A172 (cell line): ENCODE results near the gene RASD1. TPM values are rescaled to one million over a fixed set of nuclear protein-coding genes. Genes with fewer than 3 reads are reported as not detected.

Source experiments
- DNase-seq: peaks from one replicate; pipeline ENCODE4 v3.0.0-alpha.2; 2015; ENCODE audit warnings: low spot score
- total RNA-seq: library from RNA; depleted of rRNA; stranded (reverse); fragments of >200 nt; shearing (Covaris generic); gene quantifications from 2 replicates; pipeline ENCODE4 v1.2.3, GENCODE V29; 2014; rRNA removed

RASD1 gene, protein sequence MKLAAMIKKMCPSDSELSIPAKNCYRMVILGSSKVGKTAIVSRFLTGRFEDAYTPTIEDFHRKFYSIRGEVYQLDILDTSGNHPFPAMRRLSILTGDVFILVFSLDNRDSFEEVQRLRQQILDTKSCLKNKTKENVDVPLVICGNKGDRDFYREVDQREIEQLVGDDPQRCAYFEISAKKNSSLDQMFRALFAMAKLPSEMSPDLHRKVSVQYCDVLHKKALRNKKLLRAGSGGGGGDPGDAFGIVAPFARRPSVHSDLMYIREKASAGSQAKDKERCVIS
- total RNA-seq: not detected in 2 replicates

DNA sequence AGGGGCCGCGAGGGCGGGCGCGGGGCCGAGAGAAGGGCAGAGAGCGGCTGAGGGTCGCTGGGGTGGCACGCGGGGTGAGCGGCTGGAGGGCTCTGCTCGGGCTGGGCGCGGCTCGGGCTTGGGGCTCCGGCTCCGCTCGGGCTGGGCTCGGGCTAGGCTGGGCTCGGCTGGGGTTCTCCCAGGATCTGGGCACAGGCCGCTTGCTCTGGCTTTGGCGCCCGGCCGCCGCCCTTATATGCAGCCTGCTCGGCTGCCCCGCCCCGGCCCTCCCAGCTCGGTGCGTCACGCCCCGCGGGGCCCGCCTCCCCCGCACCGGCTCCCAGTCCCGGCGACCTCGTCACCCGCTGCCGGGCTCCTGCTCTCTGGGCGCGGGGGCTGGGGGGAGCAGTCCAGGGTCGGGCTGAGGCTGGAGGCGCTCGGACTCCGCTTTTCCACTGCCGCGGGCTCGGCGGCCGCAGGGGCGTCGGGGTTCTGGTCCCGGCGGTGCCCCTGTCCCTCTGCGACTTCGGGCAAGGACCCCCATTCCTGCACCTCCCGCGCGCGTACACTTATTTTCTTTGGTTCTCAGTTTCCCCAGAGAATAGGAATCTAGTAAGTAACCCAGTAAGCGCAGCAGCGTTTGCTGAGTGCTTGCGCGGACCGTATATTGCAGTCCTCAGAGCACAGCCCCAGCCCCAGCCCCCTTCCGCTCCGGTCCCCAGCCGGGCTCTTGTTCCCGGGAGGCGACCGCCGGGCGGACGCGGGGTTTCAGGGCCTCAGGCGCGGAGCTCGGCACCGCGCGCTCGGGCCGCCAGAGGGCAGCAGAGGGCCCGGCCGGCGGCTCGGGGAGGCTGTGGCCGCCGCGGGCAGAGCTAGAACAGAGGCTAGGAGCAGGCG lies at the start of gene RASD1:
Gene RASD1 (minus strand): TSS at position 207 of the 876 bp plus-strand sequence. CDS start 214 bp downstream, outside the sequence.
- DNase-seq: peak; percentile 54

DNA sequence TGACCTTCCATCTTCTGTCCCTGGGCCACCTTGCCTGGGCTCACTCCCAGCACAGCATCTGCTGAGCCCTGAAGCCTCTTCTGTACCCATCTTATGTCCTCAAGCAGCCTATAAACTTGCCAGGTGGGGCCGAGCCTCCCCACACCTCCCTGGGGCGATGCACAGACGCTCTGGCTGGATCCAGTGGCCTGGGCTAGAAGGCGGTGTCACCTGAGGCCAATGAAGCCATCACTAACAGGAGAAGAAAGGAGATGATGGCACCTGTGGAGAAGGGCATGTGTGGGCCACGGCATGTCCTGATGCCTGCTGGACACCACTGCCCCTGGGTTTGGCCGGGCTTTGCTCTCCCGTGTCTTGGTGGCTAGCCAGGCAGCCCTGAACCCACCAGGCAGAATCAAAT lies 49.8 kb upstream of the RASD1 start:
- DNase-seq: no peak

DNA sequence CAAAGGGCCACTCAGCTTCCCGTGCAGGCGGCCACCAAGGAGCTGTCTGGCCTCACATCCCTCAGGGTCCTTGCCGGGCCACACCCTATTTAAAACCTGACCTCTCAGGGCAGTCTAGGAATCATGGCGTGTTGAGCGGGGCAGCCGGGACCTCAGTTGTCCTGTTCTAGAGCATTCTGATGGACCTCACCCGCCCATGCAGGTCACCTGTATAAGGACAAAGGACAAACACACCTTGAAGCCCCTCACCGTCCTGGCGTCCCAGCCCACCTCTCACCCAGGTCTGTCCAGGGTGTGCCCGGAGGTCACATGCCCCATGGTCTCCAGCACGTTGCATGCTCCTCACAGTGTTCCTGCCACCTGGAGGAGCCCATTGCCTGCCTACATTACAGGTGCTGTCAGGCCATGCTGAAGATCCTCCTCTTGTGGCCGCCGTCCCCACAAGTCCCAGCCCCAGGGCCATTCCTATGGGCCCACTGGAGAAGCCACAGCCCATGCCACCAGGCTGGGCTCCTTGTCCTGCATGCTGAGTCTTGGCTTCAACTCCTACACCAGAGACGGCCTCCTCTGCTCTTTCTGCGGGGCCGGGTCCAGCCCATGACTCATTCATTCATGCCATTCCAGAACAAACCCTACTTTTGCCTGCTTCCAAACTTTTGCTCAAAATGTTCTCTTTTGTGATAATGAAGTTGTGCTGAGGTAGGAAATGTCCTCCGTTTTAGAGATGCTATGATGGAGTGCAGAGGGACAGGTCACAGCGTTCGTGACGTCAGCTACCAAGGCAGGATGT lies 49.0 kb upstream of the RASD1 start:
- no peak for DNase-seq

DNA sequence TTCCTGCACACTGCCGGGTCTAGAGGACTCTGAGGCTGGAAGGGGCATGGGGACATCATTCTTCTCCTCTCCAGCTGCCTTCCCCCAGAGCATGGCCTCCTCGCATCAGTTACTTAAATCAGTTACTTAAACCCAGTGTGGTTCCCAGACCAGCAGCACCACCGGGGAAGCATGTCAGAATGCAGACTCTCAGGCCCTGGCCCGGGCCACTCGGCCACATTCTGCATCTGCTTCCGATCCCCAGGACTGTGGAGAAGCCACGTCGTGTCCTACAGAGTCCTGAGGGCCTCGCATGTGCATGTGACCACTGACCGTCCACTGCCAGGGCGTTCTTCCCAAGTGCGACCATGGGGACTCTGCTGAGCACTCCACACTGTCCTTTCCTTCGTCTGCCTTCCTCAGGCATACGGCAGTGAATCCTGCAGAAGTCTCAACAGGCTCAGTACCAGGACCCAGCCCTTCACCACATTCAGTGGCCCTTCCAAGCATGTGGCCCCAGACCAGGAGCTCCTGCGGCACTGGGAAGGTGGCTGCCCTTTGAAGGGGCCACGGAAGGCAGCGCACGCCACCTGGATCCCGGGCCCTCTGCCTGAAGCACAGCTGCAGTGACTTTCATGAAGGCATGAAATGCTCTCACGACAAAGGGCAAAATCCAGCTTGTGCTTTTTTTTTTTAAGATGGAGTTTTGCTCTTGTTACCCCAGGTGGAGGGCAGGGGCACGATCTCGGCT lies 46.9 kb upstream of the RASD1 start:
- no peak for DNase-seq

DNA sequence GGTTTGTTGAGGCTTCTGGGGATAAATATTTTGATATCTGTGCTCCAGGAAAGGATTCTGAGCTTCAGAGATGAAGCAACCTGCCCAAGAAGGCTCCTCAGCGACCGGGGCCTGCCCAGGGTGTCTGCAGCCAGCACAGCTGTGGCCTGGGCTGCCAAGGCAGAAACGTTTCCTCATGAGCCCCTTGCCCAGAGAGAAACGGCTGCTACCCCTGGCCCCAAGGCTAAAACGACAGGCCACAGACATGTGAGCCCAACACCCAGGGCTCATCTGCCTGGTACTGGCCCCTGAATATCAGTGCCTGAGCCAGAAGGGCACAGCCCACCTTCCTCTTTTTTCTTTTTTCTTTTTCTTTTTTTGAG lies 45.4 kb upstream of the RASD1 start:
- DNase-seq: no peak

DNA sequence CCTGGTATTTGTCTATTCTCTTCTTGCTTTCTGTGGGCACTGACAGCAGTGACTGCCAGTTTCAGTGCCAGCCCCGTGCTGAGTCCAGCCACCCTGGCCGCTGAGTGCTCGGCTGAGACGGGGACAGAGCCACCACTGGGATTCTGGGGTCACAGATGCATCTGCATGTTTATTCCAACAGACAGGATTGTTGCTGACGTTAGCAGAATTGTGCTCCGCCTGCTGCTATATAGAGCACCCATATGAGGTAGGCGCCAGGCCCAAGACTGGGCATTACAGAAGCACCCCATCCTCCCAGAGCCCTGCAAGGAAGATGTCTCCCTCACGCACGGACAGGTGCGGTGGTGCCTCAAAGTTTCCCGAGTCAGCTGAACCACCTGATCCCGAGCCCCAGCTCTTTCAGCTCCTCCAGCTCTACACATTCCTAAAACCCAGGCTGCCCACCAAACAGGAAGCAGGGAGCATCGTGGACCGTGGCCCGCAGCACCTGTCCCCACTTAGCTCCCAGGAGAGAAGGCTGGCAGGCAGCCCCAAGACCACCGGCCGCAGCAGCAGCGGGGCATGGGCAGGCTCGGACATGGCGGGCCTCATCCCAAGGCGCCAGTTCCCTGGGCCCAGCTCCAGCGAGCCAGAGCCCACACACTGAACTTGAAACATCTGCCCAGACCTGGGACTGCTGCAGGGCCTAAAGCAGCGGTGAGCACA lies 44.9 kb upstream of the RASD1 start:
- DNase-seq: no peak

DNA sequence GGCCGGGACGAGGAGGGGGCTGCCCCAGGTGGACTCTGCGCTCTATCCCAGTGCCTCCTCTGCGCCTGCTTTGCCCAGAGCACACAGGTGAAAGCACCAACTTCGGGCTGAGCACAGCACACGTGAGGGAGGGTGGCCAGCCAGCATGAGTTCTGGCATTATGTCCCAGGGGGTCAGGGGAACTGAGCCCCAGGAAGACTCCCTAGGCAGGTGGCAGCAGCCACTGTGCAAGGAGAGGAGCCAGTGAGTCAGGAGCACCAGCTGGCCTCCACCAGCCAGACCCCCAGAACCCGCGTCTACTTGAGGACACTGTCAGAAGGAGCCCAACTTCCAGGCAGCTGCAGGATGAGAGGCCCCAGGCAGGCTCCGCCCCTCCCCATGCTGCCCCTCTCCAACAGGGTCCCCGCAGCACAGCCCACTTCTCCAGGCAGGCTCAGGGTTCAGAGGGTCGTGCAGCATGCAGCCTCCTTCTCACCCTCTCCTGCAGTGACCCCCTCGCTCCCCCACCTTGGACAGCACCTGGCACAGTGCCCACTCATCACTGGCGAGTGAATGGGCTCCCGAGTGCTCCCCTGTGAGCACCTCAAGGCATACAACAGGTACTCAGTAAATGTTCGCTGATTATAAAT lies 44.2 kb upstream of the RASD1 start:
- no peak for DNase-seq

DNA sequence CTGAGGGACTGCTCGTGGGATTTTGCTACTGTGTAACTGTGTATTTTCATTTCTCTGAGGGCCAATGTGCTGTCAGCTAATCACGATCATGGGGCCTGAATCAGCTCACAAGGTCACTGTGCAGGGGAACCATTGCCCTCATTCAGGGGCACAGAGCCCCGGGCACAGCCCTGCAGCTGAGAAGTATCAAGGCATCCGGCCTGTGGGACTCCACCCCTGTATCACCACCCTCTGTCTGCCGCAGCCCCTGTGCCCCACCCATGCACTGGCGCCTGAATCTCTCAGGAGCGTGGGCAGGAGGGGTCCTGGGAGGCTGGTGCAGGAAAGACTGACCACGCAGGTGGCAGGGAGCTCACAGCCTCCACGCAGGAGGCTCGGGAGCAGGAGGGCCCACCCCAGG lies 43.4 kb upstream of the RASD1 start:
- DNase-seq: no peak

DNA sequence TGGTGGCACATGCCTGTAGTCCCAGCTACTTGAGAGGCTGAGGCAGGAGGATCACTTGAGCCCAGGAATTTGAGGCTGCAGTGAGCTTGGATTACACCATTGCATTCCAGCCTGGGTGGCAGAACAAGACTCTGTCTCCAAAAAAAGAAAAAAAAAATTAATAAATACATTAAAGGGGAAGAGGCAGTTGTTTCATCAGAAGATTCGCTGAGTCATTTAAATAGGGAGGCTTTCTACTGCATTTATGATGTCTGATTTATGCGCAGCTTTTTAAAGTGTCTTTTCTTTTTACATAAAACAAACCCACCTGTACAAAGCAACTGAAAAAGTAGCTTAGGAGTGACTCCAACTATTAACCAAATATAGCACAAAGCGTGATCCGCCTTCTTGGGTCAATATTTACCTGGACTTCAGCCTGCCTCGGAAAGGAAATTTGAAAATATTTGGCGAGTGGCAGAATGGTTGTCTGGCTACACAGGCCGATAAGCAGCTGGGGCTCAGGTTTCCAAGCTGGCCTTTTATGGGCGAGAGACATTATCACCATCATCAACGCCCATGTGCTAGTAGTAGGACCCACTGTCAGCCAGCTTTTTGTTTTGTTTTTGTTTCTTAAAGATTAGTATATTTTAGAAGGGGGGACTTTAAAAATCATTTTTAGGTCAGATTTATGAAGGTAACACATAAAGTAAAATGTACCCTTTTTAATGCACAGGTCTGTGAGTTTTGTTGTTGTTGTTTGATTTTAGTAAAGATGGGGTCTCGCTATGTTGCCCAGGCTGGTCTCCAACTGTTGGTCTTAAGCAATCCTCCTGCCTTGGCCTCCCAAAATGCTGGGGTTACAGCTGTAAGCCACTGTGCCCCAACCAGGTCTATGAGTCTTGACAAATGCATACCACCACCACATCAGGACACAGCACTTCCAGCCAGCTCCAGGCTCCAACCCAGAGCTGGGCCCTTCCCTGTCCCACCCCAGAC lies 42.5 kb upstream of the RASD1 start:
- no peak for DNase-seq

DNA sequence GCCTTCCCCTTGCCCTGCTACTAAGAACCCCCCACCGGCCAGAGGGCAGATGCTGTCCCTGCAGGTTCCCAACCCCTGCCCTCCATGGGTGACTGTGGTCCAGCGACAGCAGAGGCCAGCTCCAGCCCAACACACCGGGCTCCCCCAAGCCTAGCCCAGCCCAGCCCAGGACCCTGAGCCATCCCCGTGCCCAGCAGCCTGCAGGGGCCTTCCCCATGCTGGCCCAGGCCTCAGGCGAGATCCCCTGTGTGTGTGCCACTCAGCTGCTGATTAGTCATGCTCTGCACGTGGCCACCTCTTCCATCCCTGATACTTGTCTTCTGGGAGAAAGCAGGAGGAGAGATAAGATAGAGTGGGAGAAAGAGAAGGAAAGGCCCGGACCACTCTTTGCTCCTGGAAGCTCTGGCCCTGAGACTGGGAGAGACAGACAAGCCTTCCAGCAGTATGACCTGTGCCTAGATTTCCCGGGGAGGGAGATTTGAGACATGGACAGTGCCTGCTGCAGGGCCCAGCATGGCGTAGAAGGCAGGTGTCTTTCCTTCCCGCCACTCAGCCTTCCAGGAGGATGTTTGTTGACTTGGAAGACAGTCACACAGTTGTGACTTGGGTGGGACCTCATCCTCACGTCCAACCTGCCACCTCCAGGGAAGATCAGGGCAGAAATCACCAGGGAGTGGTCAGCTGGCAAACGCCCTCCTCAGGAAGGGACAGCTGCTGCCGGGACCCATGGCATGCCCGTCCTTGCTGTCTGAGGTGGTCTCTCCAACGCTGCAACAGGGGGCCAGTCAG lies 41.3 kb upstream of the RASD1 start:
- no peak for DNase-seq

DNA sequence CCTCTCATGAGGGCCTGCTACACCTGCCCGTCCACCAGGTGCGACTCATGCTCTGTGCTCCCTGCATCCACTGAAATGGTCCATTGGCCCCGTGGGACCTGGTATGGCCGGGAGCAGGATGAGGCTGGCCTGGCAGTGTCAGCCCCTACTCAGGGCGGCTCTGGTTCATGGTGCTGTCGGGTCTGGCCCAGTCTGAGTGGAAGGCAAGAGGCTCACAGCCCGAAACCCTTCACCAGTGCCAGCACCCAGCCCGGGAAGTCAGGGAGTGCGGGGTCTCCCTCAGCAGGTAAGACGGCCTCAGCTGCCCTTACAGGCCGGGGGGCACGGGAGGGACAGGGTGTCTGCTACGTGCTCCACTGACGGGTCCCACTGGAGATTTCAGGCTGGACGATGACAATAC lies 40.5 kb upstream of the RASD1 start:
- no peak for DNase-seq

DNA sequence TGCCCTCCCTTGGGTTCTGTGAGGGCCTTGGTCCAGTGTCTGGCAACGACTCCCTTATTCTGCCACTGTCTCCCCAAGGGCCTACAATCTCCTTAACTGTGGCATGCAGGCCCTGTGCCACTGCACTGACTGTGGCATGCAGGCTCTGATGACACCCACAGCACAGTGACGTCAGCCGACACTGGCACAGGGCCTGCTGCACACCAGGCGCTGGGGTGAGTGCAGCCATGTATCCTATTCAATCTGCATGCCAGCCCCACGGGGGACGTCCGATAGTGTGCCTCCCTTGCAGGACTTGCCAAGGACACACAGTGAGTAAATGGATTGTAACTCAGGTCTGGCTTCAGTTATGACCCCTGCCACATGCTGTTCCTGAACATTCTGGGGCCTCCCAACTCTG lies 39.8 kb upstream of the RASD1 start:
- DNase-seq: no peak

DNA sequence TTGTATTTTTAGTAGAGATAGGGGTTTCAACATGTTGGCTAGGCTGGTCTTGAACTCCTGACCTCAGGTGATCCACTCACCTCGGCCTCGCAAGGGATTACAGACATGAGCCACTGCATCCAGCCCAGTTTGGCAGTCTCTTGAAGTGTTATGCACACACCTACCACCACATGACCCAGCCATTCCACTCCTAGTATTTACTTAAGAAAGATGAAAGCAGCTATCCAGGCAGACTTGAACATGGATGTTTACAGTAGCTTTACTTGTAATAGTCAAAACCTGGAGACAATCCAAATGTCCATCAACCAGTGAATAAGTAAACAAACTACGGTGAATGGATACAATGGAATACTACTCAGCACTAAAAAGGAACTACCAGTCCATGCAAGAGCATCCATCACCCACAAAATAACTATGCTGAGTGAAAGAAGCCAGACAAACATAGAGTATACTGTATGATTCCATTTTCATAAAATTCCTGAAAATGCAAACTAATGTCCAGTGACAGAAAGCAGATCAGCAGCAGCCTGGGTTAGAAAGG lies 37.8 kb upstream of the RASD1 start:
- no peak for DNase-seq

DNA sequence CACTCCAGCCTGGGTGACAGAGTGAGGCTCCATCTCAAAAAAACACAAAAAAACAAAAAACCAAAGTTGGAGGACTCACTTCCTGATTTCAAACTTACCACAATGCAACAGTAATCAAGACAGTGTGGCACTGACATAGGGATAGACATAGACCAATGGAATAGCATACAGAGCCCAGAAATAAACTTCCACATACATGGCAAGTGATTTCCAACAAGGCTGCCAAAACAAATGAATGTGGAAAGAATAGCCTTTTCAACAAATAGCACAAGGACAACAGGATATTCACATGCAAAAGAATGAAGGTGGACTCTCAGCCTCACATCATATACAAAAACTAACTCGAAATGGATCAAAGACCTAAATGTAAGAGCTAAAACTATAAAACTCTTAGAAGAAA lies 36.8 kb upstream of the RASD1 start:
- no peak for DNase-seq

DNA sequence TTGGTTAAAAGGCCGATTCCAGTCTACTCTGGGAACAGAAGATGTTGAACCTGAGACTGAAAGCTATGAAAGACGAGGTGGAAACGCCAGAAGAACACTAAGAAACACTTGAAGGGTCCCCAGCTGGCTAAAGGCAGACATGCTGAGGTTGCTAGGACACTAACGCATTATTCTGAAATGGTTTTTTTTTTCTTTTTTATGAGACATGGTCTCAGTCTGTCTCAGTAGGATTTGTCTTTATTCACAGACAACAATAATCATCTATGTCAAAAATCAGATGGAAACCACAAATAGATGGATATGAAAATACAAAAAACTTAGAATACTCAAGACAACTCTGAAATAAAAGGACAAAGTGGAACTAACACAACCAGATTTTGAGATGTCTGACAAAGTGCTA lies 35.0 kb upstream of the RASD1 start:
- no peak for DNase-seq

DNA sequence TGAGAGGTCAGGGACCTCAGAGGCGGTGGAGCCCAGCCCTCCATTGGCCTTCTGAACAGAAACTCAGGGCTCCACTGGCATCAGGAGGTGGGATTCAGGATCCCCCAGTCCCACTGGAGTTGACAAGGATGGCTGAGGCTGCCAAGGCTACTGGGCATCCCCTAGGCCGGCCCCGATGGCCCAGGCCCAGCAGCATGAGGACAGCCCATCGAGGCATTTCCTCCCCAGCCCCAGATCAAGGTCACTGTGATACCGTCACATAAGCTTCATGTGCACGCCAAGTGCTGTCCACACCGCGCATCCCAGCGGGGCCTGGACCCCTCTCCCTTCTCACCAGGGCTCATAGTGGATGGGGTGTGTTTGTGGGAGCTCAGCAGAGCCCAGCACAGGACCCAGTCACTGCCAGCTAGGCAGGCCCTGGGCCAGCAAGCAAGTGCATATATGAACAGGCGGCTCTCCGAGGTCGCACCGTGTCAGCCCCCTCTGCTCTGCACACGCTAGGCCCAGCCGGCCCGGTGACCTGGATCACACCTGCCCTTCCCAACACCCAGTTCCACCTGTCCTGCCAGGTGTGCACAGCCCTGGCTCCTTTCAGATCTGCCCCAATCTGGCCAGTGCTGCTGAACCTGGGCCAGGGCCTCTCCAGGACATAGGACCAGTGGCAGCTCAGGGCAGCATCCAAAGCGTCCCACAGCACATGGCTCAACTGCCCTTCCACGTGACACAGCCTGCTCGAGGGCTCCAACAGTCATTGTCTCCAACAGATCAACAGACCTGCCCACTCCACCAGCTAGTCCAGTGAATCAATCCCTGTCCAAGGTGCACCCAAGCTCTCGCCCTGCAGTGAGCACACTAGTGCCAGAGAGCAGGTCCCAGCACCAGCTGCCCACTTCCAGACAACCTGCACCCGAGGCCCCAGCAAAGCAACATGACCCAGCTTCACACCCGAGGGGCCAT lies 32.8 kb upstream of the RASD1 start:
- DNase-seq: no peak

DNA sequence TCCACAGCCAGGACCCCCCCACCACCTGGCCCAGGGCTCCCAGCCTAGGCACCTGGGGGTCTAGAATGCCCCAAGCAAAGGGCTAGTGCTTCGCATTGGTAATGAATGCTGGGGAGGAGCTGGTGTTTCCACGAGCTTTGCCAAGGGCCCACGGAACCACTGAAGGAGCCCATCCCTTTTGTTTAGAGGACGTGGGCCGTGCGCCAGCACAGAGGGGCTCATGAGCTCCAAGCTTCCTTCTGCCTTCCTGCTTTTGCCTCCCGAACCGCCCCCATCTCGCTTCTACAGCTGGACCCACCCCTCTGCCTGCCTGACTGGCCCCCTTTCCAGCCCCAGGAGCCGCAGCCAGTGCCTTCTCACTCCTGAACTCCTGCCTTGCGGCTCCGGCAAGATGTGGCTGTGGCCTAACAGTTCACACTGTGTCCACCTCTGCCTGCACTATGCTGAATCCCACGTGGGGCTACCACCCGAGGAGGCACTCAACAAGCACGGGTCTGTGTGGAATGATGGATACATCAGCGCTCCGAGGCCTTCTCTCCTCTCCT lies 31.8 kb upstream of the RASD1 start:
- no peak for DNase-seq
